IMR-90 (cell line): ENCODE results near the gene PLCB4. TPM values are rescaled to one million over a fixed set of nuclear protein-coding genes. Genes with fewer than 3 reads are reported as not detected.

ENCODE experiments used
- ATAC-seq: fragments of 200-7000 bp; cut with Tn5 transposase; 2 replicates; pipeline ENCODE4 v1.9.1; 2020; ENCODE audit warnings: low read depth, mild to moderate bottlenecking, moderate library complexity
- BruUV-seq: library from RNA; stranded (reverse); fragments of 400-500 nt; replicated peaks from 2 replicates; lab custom pipeline; 2021; lab: Mats Ljungman, UMichigan
- CTCF ChIA-PET: fragments of 300-600 bp; formaldehyde crosslinking; extraction: SDS; loops from one replicate; lab custom pipeline; 2021; ENCODE audit warnings: antibody characterized with exemption; lab: Yijun Ruan, JAX
- POLR2A ChIA-PET: fragments of 300-600 bp; sonication (Branson Sonifier 250); formaldehyde crosslinking; loops from one replicate; lab custom pipeline; 2022; ENCODE audit warnings: antibody characterized with exemption; ENCODE audit not compliant: unreplicated experiment; lab: Charles Lee
- DNase-seq: peaks from one replicate; pipeline ENCODE4 v3.0.0; 2013
- H2AFZ ChIP-seq: replicated peaks from 2 replicates; pipeline ENCODE3; 2013; ENCODE audit warnings: low read length, mild to moderate bottlenecking; ENCODE audit not compliant: poor library complexity
- H2AK5ac ChIP-seq: 2 replicates; pipeline ENCODE4 v1.6.1; 2013; ENCODE audit warnings: low read depth, low read length, inconsistent platforms
- H2AK9ac ChIP-seq: replicated peaks from 2 replicates; pipeline ENCODE3; 2013; ENCODE audit warnings: mild to moderate bottlenecking, low read depth, low read length, moderate library complexity; ENCODE audit not compliant: poor library complexity
- H2BK120ac ChIP-seq: 2 replicates; pipeline ENCODE4 v1.6.1; 2013; ENCODE audit warnings: low read depth, low read length, inconsistent platforms
- H2BK15ac ChIP-seq: 3 replicates; pipeline ENCODE4 v1.6.1; 2013; ENCODE audit warnings: low read depth, low read length, inconsistent platforms
- H2BK20ac ChIP-seq: 2 replicates; pipeline ENCODE4 v1.6.1; 2013; ENCODE audit warnings: low read depth, mild to moderate bottlenecking, inconsistent platforms, low read length, moderate library complexity
- H2BK5ac ChIP-seq: 2 replicates; pipeline ENCODE4 v1.6.1; 2013; ENCODE audit warnings: mild to moderate bottlenecking, low read depth, low read length, inconsistent platforms; ENCODE audit not compliant: poor library complexity, severe bottlenecking
- H3K14ac ChIP-seq: replicated peaks from 2 replicates; pipeline ENCODE4 v1.6.1; 2013; ENCODE audit warnings: low read depth, low read length, inconsistent platforms
- H3K18ac ChIP-seq: 2 replicates; pipeline ENCODE4 v1.6.1; 2013; ENCODE audit warnings: low read depth, low read length, control low read depth
- H3K23ac ChIP-seq: 2 replicates; pipeline ENCODE4 v1.6.1; 2013; ENCODE audit warnings: low read depth, low read length, inconsistent platforms
- H3K27ac ChIP-seq: 2 replicates; pipeline ENCODE4 v1.5.1; 2013; ENCODE audit warnings: mild to moderate bottlenecking, control low read depth, low read length; ENCODE audit not compliant: insufficient read depth
- H3K27me3 ChIP-seq: 2 replicates; pipeline ENCODE4 v1.6.1; 2013; ENCODE audit warnings: low read length; ENCODE audit not compliant: control insufficient read depth, insufficient read depth
- H3K36me3 ChIP-seq: 2 replicates; pipeline ENCODE4 v1.6.1; 2013; ENCODE audit warnings: low read length, mixed read lengths; ENCODE audit not compliant: control insufficient read depth, insufficient read depth
- H3K4ac ChIP-seq: 2 replicates; pipeline ENCODE4 v1.6.1; 2013; ENCODE audit warnings: low read depth, low read length, inconsistent platforms
- H3K4me1 ChIP-seq: 2 replicates; pipeline ENCODE4 v1.6.1; 2013; ENCODE audit warnings: low read length, mixed read lengths; ENCODE audit not compliant: control insufficient read depth, insufficient read depth
- H3K4me2 ChIP-seq: 2 replicates; pipeline ENCODE4 v1.6.1; 2013; ENCODE audit warnings: low read depth, mild to moderate bottlenecking, control low read depth, low read length, moderate library complexity
- H3K4me3 ChIP-seq: 2 replicates; pipeline ENCODE4 v1.5.1; 2013; ENCODE audit warnings: low read depth, mild to moderate bottlenecking, control low read depth, low read length, moderate library complexity; ENCODE audit not compliant: insufficient read depth
- H3K56ac ChIP-seq: 2 replicates; pipeline ENCODE4 v1.6.1; 2013; ENCODE audit warnings: low read length, inconsistent platforms; ENCODE audit not compliant: insufficient read depth; ENCODE audit errors: extremely low read depth
- H3K79me1 ChIP-seq, 2 experiments: 2 replicates each; pipeline ENCODE4 v1.6.1; 2013; ENCODE audit warnings: low read length in 2 of 2, inconsistent platforms in 1 of 2, low read depth in 1 of 2
- H3K9ac ChIP-seq: 2 replicates; pipeline ENCODE4 v1.6.1; 2013; ENCODE audit warnings: low read depth, low read length, control low read depth
- H3K9me1 ChIP-seq: 2 replicates; pipeline ENCODE4 v1.6.1; 2013; ENCODE audit warnings: low read length, inconsistent platforms; ENCODE audit not compliant: insufficient read depth
- H3K9me3 ChIP-seq: 2 replicates; pipeline ENCODE4 v1.6.1; 2013; ENCODE audit warnings: low read length; ENCODE audit not compliant: control insufficient read depth, insufficient read depth
- H4K20me1 ChIP-seq: 2 replicates; pipeline ENCODE4 v1.6.1; 2013; ENCODE audit warnings: low read length, inconsistent platforms; ENCODE audit not compliant: insufficient read depth
- H4K5ac ChIP-seq: 2 replicates; pipeline ENCODE4 v1.6.1; 2013; ENCODE audit warnings: mild to moderate bottlenecking, low read depth, low read length, control low read depth
- H4K8ac ChIP-seq, 2 experiments: 2 replicates each; pipeline ENCODE4 v1.6.1; 2013; ENCODE audit warnings: low read depth in 2 of 2, low read length in 2 of 2, control low read depth in 1 of 2, inconsistent platforms in 1 of 2
- H4K91ac ChIP-seq: 2 replicates; pipeline ENCODE4 v1.6.1; 2013; ENCODE audit warnings: low read depth, low read length, inconsistent platforms; ENCODE audit not compliant: insufficient read depth
- CEBPB ChIP-seq: IDR thresholded peaks from 2 replicates; pipeline ENCODE4 v1.6.1; 2012; ENCODE audit warnings: low read depth, low read length, improper control_type of control experiment
- CHD1 ChIP-seq: IDR thresholded peaks from 2 replicates; pipeline ENCODE4 v1.6.1; 2012; ENCODE audit warnings: low read depth, low read length, improper control_type of control experiment
- CTCF ChIP-seq: conservative IDR thresholded peaks from 2 replicates; pipeline ENCODE4 v1.5.1; 2012; ENCODE audit warnings: mild to moderate bottlenecking, low read depth, low read length, improper control_type of control experiment
- ELK1 ChIP-seq: fragments of 150-350 bp; IDR thresholded peaks from 2 replicates; pipeline ENCODE4 v1.6.1; 2016; ENCODE audit warnings: low read depth, mild to moderate bottlenecking, low read length, moderate library complexity, borderline replicate concordance
- MXI1 ChIP-seq: IDR thresholded peaks from 2 replicates; pipeline ENCODE4 v1.6.1; 2012; ENCODE audit warnings: low read depth, mild to moderate bottlenecking, low read length, moderate library complexity, borderline replicate concordance
- NFE2L2 ChIP-seq: fragments of 150-350 bp; IDR thresholded peaks from 2 replicates; pipeline ENCODE4 v1.6.1; 2016; ENCODE audit warnings: low read depth, mild to moderate bottlenecking, low read length
- POLR2A ChIP-seq: IDR thresholded peaks from 2 replicates; pipeline ENCODE4 v1.6.1; 2012; ENCODE audit warnings: mild to moderate bottlenecking, low read depth, low read length
- RAD21 ChIP-seq: IDR thresholded peaks from 2 replicates; pipeline ENCODE4 v1.6.1; 2012; ENCODE audit warnings: low read length, improper control_type of control experiment
- RCOR1 ChIP-seq: IDR thresholded peaks from 2 replicates; pipeline ENCODE4 v1.6.1; 2012; ENCODE audit warnings: mild to moderate bottlenecking, low read length, improper control_type of control experiment; ENCODE audit not compliant: insufficient replicate concordance
- RFX5 ChIP-seq: IDR thresholded peaks from 2 replicates; pipeline ENCODE4 v1.8.0; 2012; ENCODE audit warnings: low read depth, mild to moderate bottlenecking, low read length, moderate library complexity
- SMC3 ChIP-seq: fragments of 150-350 bp; IDR thresholded peaks from 2 replicates; pipeline ENCODE4 v1.6.1; 2016; ENCODE audit warnings: low read depth, mild to moderate bottlenecking, antibody characterized with exemption, low read length, moderate library complexity
- WGBS, 2 experiments: methylation state at CpG; one replicate each; pipeline versions ENCODE4 v1.1.5 to v1.1.7; 2013; ENCODE audit warnings: missing lambda C conversion rate in 2 of 2; ENCODE audit not compliant: insufficient read length in 1 of 2; ENCODE audit errors: extremely low coverage in 2 of 2; 5-methylcytosine and 5-hydroxymethylcytosine counted together
- dilution Hi-C: fragments of 300-500 bp; cut with HindIII; formaldehyde crosslinking; loops from one replicate; pipeline ENCODE4 v1.14.3; 2018; ENCODE audit warnings: low sequenced_read_pairs; ENCODE audit not compliant: unreplicated experiment
- in situ Hi-C: fragments of 300-500 bp; cut with MboI; formaldehyde crosslinking; loops from 3 replicates; pipeline ENCODE4 v1.14.3; 2019; ENCODE audit warnings: low sequenced_read_pairs, inconsistent platforms, mixed read lengths
- intact Hi-C: fragments of 100-400 bp; cut with micrococcal nuclease; formaldehyde crosslinking; loops from 2 replicates; pipeline ENCODE4 v1.10.0; 2022
- polyA plus RNA-seq, 3 experiments: library from polyadenylated mRNA; depleted of rRNA; stranded (reverse); fragments of >200 nt; gene quantifications; 2 replicates each; pipeline ENCODE4 v1.2.3, GENCODE V29; 2012; ENCODE audit warnings: low replicate concordance in 1 of 3
- total RNA-seq: library from RNA; depleted of rRNA; stranded (reverse); fragments of >200 nt; gene quantifications from 2 replicates; pipeline ENCODE4 v1.2.3, GENCODE V29; 2012
- TF ChIP-seq, protein P1 (sequence below): fragments of 150-350 bp; IDR thresholded peaks from 2 replicates; pipeline ENCODE4 v1.6.1; 2017; ENCODE audit warnings: mild to moderate bottlenecking, antibody characterized with exemption, low read length, low read depth

The PLCB4 gene
- total and polyA plus RNA-seq, 2 of the 4 experiments (the other 2 are of a cell fraction): 12.5 to 24.0 TPM

DNA sequence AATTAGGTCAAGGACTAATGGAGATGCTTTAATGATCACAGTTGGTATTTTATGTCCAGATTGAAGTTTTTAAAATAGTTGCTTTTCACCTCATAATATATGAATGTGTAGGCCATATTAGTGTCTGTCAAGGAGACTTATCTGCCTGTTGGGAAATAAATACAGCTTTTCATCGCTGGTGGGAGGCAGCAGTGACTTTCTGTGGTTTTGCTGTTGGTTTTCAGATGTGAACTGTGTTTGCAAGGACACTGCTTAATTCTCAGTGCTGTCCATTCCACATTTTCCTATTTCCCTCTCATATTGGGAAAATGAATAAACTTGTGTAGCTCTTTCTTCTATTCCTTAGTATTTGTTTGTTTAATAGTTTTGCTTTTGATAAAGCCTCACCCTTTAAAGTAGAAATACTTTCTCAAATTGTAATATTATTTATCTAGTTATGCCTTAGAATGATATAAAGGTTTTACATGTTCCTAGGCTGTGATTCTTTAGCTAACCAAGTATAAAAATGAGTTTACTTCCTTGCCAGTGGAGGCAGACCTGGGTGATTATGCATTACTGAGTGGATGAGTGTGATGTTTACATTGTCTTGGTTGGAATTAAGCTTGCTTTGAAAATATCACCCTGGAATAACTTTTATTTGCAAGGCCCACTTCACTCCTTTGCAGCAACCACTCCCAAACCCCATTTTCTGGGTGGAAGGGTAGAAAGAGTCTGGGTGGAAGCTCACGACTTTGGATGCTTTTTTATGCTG, 3.3 kb downstream of the PLCB4 start:
- CTCF ChIA-PET: interaction anchor here (0.7 to 3.8 kb wide), 5 partner anchors 21 to 321 kb away, joined by 3 to 26 read pairs (median 3); no protein-coding TSS in a partner anchor
- peak overlapping the region; percentile 64; the same call in 1 of the 2 replicates for H2BK120ac ChIP-seq
- H2BK20ac ChIP-seq: peak overlapping the region; percentile 79
- no peak overlapping the region for H2AFZ ChIP-seq
- peaks cover 18 to 64% of the 10 kb centered on the region in 2 experiments for H3K79me1 ChIP-seq
- no peak overlapping the region for H3K27ac ChIP-seq
- H3K4me2 ChIP-seq: peak overlapping the region; percentile 69
- H3K4ac ChIP-seq: peak overlapping the region; percentile 81; the same call in 1 of the 2 replicates
- ATAC-seq: no peak
- H3K56ac ChIP-seq: 0 out of 2 replicates have a peak overlapping the region, but pooled peaks have one; percentile 22
- H3K9me3 ChIP-seq: no peaks in the 10 kb centered on the region
- peaks cover 13% of the 10 kb centered on the region; the same call in 1 of the 2 replicates for H3K9me1 ChIP-seq
- no peak overlapping the region; the same call in 1 of the 2 replicates for H4K5ac ChIP-seq
- no peak overlapping the region; the same call in 1 of the 2 replicates for H2AK5ac ChIP-seq
- H3K36me3 ChIP-seq: no peaks in the 10 kb centered on the region
- POLR2A ChIA-PET: no interaction called here
- intact Hi-C loops (loop anchor here (1.0 kb wide), 1 partner anchor 282 kb away; no protein-coding TSS in a partner anchor), dilution Hi-C loops (no loop called here), in situ Hi-C loops (no loop called here)
- no peak overlapping the region for H2AK9ac ChIP-seq
- H4K91ac ChIP-seq: 0 out of 2 replicates have a peak overlapping the region, but pooled peaks have one; percentile 11
- H3K23ac ChIP-seq: peak overlapping the region; percentile 85; the same call in 1 of the 2 replicates
- no peak overlapping the region for H2BK15ac ChIP-seq
- H3K9ac ChIP-seq: peak overlapping the region; percentile 49; the same call in 1 of the 2 replicates
- H2BK5ac ChIP-seq: peak overlapping the region; percentile 88
- H3K4me1 ChIP-seq: peaks cover 7% of the 10 kb centered on the region
- no CpG with 5 or more reads among the region's 2 CpGs for WGBS, 2 experiments
- peak overlapping the region; percentile 76; the same call in 1 of the 2 replicates for H3K18ac ChIP-seq
- BruUV-seq: no TSS peak
- no peak for TF ChIP-seq RCOR1
- TF ChIP-seq MXI1: no peak
- no peak for TF ChIP-seq CHD1
- 0 out of 2 replicates have a peak, but pooled peaks have one; percentile 5 for TF ChIP-seq SMC3
- TF ChIP-seq CEBPB: no peak
- no peak for TF ChIP-seq ELK1
- TF ChIP-seq NFE2L2: no peak
- TF ChIP-seq POLR2A: no peak
- TF ChIP-seq RAD21: peak; percentile 30
- TF ChIP-seq RFX5: no peak
- TF ChIP-seq CTCF: no peak; the same call in 1 of the 2 replicates
- TF ChIP-seq, protein P1, sequence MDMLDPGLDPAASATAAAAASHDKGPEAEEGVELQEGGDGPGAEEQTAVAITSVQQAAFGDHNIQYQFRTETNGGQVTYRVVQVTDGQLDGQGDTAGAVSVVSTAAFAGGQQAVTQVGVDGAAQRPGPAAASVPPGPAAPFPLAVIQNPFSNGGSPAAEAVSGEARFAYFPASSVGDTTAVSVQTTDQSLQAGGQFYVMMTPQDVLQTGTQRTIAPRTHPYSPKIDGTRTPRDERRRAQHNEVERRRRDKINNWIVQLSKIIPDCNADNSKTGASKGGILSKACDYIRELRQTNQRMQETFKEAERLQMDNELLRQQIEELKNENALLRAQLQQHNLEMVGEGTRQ: no peak
- no peaks in the 10 kb centered on the region for H3K27me3 ChIP-seq
- H4K8ac ChIP-seq: peak overlapping the region in 1 of 2 experiments; percentile 49; a peak in 1 of 4 replicates
- H3K14ac ChIP-seq: peak overlapping the region; percentile 80; the same call in 1 of the 2 replicates
- H4K20me1 ChIP-seq: peaks cover 25% of the 10 kb centered on the region; the same call in 1 of the 2 replicates
- DNase-seq: peak; percentile 43
- H3K4me3 ChIP-seq: no peak overlapping the region; the same call in 1 of the 2 replicates
